NCI-H2081 (cell line): ENCODE data around the gene TXNDC2.
"Not testable (repeated sequence)": the region's sequence is repeated elsewhere in the genome, so short reads cannot be mapped to it uniquely, and the experiment has no call there.

Experiments
- DNase-seq, 2 experiments: peaks; one replicate each; lab custom pipeline; 2025; lab: John Stamatoyannopoulos, UW

The TXNDC2 gene

GRCh38 chr18:9885170-9886004 is at the start of gene TXNDC2:
TXNDC2 (plus strand) TSS chr18:9885973; CDS start chr18:9886681, 708 bp downstream.
- no peak for DNase-seq

DNA sequence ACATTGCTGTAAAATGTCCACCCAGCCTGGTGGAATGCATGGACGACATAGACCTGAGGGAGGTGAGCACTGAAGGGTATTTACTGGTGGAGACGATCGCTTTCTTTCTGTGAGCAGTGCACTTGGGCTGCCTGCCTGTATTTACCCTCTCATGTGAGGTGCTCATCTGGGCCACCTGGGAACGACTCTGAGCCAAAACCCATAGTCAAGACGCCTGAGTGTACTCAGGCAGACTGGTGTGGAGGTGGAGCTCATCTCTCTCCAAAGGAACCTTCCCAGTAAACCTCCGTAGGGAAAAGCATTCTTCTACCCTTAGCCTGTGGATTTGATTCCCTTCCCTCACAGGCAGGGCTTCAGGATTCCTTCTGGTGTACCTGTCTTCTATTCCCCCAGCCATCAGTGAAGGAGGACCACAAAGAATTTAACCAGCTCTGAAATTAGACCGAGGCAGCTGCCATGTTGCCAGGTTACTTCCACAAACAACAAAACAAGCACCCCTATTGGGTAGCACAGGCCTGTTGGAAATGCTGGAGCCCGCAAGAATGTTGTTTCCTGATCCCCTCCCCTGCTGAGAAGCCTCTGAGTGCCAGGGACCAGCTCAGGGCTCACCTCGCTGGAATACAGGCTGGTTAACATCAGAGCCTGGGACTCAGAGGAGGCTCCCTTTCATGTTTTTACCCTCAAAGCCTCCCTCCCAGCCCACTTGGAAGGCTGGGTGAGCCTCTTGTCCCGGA is 47.5 kb upstream of the TXNDC2 start:
- peak; percentile 60 to 79 for DNase-seq

- DNase-seq, result no peak
Observed at GRCh38 chr18:9839211-9839610, 46.6 kb upstream of the TXNDC2 start.

- DNase-seq, result no peak
Observed at GRCh38 chr18:9839853-9840252, 45.9 kb upstream of the TXNDC2 start.

- no peak for DNase-seq
Observed at GRCh38 chr18:9841752-9842151, 44.0 kb upstream of the TXNDC2 start.

- no peak for DNase-seq
Observed at GRCh38 chr18:9842448-9842847, 43.3 kb upstream of the TXNDC2 start.

GRCh38 chr18:9845256-9845655 is 40.5 kb upstream of the TXNDC2 start:
- DNase-seq, result no peak

DNA sequence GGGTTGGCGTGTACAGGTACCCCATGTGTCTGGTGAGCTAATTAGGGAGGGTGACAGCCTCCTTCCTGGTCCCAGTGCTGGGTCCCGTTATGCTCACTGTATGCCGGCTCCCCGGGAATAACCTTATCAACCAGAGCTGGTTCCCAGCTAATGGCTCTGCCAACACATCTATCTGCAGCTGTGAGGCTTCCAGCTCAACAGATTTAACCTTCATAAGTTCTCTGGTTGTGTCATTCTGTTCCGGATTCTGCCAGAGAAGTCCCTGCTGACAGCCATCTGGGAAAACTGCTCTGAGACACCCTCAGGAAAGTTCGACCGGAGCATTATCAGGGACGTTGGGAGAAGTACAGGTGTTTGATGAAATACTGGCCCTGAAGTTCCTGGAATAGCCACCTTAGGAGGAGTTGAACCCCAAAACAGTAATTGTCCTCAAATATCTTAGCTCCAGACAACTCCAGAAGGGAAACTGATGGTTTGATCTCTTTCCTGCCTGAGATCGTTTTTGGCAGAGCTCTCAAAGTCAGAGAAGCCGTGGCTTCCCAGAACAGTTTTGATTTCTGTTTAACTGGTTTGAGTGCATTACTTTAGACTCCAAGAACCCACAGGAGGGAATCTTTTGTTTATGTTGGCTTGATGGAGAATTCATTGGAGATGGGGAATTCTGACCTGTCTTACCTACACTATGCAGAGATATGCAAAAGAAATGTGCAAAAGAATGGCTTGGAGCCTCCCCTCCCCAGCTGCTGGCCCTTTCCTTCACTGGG is 39.4 kb upstream of the TXNDC2 start:
- DNase-seq, result no peak

- DNase-seq, result no peak
Observed at GRCh38 chr18:9848170-9848879, 37.4 kb upstream of the TXNDC2 start.

GRCh38 chr18:9849407-9850283 is 36.1 kb upstream of the TXNDC2 start:
- DNase-seq, result no peak

DNA sequence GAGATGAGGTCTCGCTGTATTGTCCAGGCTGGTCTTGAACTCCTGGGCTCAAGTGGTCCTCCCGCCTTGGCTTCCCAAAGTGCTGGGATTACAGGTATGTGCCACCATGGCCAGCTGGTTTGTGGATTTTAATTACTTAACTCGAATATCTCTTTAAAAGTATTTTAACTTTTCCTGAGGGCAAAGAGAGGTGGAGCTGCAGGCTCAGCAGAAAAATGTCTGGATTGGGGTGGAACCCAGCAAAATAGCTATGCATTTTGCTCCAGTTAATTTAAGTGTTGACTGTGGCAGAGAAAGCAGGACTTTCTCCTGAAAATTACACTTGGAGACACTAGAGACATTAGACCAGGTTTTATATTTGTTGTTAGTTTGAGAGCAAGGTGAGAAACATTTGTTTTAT is 35.5 kb upstream of the TXNDC2 start:
- DNase-seq, result no peak

DNA sequence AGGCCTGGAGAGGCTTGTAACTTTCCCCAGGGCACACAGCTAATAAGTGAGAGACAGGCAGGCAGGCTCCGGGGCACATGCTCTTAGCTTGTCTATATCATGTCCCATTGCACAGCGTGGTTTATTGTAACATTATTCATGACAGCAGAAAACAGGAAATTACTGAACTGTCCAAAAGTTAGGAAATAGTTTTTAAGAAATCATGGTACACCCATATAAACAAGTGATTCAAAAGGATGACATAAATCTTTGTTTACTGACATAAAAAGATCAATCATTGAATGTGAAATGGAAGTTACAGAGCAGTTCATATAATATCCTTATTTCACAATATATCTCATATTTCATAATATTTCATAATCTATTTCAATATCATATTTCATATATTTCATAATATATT is 34.3 kb upstream of the TXNDC2 start:
- no peak for DNase-seq

DNA sequence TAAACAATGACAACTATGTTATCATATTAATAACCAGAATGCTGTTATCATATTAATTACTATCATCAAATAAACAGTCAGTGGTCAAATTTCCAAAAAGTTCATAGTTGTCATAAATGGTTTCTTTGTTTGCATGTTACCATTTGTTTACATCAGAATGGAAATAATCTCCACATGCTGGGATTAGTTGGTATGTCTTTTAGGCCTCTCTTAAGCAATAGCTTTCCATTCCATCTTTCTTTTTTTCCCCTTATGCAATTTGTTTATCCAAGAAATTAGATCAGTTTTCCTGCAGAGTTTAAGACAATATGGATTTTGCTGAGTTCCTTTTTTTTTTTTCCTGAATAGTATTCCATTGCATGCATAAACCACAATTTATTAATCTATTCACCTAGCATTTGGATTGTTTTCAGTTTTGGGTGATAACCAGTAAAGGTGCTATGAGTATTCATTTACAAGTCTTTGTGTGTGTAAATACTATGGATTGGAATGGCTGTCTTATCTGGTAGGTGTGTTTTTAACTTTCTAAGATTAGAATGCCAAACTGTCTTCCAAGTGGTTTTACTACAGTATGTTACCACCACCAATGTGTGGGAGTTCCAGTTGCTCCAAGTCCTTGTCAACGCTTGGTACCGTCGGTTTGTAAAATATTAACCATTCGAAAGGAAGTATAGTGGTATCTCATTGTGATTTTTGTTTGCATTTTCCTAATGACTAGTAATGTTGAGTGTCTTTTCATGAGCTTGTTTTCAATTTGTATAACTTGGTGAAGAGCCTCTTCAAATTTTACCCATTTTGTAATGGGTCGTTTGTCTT is 33.3 kb upstream of the TXNDC2 start:
- no peak for DNase-seq

DNA sequence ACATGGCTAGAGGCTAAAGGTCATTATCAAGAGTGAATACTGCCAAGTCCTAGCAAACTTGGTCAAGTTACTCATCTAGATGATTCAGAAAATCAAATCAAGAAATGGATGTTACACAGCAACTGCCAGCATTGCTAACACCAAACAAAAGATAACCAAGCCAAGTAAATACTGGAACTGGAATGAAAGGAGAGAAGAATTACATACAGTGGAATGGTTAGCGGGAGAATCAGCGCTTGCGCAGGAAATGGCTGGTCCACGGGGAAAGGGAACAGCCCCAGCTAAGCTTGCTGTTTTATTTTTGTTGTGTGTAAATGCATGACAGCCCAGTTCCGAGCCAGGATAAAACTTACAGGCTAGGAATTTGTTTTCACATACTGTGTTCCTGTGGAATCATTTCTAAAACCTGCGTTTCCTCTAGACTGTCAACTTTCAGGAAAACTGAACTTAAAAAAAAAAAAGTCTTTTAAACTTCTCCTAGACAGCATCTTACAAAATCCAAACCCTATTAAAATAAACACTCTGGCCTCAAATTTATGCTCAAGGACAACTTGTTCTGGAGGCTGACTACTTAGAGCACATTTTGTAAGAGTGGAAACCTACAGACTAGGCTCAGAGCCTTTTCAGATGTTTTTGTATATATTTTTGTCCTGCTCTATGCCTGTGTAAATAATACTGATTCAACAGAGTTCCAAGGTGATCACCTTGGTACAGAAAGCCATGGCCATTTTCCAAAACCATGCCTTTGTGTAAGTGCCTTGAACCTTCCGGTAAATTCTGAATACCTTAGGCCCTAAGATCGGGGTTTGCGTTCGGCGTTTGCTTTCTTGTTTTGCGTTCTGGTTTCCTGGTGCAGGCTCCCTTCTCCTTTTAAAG is 30.7 kb upstream of the TXNDC2 start:
- no peak for DNase-seq

DNA sequence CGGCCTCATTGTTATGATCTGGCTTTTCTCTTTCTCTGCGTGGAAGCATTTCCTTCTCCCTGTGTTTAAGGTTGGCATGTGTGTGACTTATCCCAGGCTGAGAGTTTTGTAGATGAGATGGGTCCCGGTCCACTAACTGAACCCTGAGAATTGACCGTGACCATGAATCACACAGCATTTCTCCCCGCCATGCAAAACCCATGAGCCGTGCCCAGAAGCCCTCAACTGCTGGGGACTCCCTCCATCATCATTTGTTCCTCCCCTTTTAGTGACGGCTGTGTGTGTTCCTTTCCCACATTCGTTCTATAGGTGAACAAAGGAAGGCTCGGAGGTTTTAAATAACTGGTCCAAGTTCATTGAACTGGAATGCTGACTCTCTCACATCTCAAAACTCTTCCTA is 30.1 kb upstream of the TXNDC2 start:
- DNase-seq, result no peak

GRCh38 chr18:9856092-9856491 is 29.7 kb upstream of the TXNDC2 start:
- DNase-seq, result no peak

DNA sequence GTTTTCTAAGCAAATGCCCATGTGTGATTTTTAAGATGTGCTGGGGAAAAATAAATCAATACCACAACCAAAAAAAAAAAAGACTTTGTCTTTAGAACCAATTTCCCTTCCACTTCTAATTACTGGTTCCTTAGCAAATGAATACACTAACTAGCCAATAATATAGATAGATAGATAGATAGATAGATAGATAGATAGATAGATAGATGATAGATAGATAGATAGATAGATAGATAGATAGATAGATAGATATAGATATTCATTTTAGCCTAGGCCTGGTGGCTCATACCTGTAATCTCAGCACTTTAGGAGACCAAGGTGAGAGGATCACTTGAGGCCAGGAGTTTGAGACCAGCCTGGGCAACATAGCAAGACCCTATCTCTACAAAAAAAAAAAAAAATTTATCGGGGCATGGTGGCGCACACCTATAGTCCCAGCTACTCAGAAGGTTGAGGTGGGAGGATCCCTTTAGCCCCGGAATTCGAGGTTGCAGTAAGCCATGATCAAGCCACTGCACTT is 28.2 kb upstream of the TXNDC2 start:
- DNase-seq, result not testable (repeated sequence)

GRCh38 chr18:9858642-9859041 is 27.1 kb upstream of the TXNDC2 start:
- no peak for DNase-seq

GRCh38 chr18:9859232-9859631 is 26.5 kb upstream of the TXNDC2 start:
- DNase-seq, result no peak
